BJ (cell line): ENCODE results near the gene TNS3. TPM values are rescaled to one million over a fixed set of nuclear protein-coding genes. Genes with fewer than 3 reads are reported as not detected.
"Not testable (repeated sequence)": the region's sequence is repeated elsewhere in the genome, so short reads cannot be mapped to it uniquely, and the experiment has no call there.

ENCODE experiments used
- CTCF ChIA-PET: fragments of 350-600 bp; formaldehyde crosslinking; extraction: SDS; loops from one replicate; lab custom pipeline; 2021; ENCODE audit warnings: antibody characterized with exemption, inconsistent platforms; lab: Yijun Ruan, JAX
- POLR2A ChIA-PET: fragments of 300-600 bp; sonication (Branson Sonifier 250); formaldehyde crosslinking; extraction: SDS; loops from one replicate; lab custom pipeline; 2021; ENCODE audit warnings: antibody characterized with exemption; lab: Charles Lee
- DNase-seq: peaks from one replicate; pipeline ENCODE4 v3.0.0-alpha.2; 2011; ENCODE audit warnings: low read depth
- H3K27me3 ChIP-seq: 2 replicates; pipeline ENCODE4 v1.6.0; 2011; ENCODE audit warnings: low read length; ENCODE audit not compliant: control insufficient read depth, insufficient read depth
- H3K36me3 ChIP-seq: 2 replicates; pipeline ENCODE4 v1.5.1; 2011; ENCODE audit warnings: low read length; ENCODE audit not compliant: control insufficient read depth, insufficient read depth
- H3K4me3 ChIP-seq: 2 replicates; pipeline ENCODE4 v1.5.1; 2011; ENCODE audit warnings: low read depth, mild to moderate bottlenecking, control low read depth, low read length
- polyA plus RNA-seq: library from polyadenylated mRNA; depleted of rRNA; stranded (reverse); fragments of >200 nt; gene quantifications from 2 replicates; pipeline ENCODE4 v1.2.3, GENCODE V29; 2011
- TF ChIP-seq, protein P1 (sequence below): IDR thresholded peaks from 2 replicates; pipeline ENCODE4 v1.5.1; 2011; ENCODE audit warnings: low read depth, mild to moderate bottlenecking, control low read depth, inconsistent platforms, low read length, moderate library complexity; ENCODE audit not compliant: insufficient read depth

Gene TNS3
- polyA plus RNA-seq, 1 experiment: 126 TPM

DNA sequence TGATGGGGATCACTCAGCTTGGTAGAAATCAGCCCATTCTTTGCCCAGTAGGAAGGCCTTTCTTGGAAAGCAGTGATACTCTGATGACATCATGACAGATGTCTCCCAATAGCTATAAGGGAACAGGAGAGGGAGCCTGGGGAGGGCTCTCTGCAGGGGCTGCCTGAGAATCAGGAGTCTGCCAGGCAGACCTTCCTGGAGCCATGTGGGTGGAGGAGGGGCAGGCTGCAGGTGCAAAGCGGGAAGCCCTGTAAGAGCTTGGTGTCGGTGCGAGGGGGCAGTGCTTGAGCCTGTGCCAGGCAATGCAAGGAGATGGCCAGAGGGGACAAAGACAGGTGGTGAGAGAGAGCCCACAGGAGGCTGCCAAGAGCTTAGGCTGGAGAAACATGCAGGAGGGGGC lies 5.0 kb upstream of the TNS3 start:
- ChIA-PET CTCF (interaction anchor here (1.0 kb wide), 1 partner anchor 13 kb away, joined by 4 read pairs; no protein-coding TSS in a partner anchor), POLR2A (interaction anchor here (0.6 kb wide), 1 partner anchor 215 kb away, joined by 3 read pairs; no protein-coding TSS in a partner anchor)
- H3K4me3 ChIP-seq: no peak overlapping the region
- H3K36me3 ChIP-seq: no peaks in the 10 kb centered on the region
- H3K27me3 ChIP-seq: no peaks in the 10 kb centered on the region
- TF ChIP-seq, protein P1, sequence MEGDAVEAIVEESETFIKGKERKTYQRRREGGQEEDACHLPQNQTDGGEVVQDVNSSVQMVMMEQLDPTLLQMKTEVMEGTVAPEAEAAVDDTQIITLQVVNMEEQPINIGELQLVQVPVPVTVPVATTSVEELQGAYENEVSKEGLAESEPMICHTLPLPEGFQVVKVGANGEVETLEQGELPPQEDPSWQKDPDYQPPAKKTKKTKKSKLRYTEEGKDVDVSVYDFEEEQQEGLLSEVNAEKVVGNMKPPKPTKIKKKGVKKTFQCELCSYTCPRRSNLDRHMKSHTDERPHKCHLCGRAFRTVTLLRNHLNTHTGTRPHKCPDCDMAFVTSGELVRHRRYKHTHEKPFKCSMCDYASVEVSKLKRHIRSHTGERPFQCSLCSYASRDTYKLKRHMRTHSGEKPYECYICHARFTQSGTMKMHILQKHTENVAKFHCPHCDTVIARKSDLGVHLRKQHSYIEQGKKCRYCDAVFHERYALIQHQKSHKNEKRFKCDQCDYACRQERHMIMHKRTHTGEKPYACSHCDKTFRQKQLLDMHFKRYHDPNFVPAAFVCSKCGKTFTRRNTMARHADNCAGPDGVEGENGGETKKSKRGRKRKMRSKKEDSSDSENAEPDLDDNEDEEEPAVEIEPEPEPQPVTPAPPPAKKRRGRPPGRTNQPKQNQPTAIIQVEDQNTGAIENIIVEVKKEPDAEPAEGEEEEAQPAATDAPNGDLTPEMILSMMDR: no peak
- no peak for DNase-seq

DNA sequence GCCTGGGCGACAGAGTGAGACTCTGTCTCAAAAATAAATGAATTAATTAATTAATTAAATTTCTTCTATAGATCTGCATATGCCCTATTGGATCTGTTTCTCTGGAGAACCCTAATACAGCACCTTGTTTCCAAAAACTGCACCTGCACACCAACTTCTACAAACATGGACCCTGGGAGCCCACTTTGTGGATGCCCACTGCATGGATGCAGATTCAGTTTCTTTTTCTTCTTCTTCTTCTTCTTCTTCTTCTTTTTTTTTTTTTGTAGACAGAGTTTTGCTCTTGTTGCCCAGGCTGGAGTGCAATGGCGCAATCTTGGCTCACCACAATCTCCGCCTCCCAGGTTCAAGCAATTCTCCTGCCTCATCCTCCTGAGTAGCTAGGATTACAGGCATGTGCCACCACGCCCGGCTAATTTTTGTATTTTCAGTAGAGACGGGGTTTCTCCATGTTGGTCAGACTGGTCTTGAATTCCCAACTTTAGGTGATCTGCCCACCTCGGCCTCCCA lies 4.3 kb upstream of the TNS3 start:
- DNase-seq, H3K4me3 ChIP-seq, H3K36me3 ChIP-seq, H3K27me3 ChIP-seq, POLR2A ChIA-PET: not testable (repeated sequence)
- CTCF ChIA-PET: interaction anchor here (0.6 kb wide), 1 partner anchor 17 kb away, joined by 3 read pairs; no protein-coding TSS in a partner anchor

DNA sequence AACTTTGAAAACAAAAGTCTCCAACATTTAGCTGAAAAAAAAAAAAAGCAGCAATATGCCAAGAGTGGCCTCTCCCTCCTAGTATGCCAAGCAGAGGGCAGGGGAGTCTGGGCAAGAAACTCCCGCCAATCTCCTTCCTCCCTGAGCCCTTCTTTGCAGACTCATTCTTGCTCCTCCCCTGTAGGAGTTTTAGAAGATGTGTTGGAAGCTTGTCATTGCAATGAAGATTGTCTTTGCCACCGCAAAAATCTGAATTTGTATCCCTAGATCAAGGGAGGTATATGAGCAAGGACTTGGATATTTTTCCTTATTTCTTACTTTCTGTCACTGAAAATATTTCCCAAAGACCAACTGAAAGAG lies 2.6 kb upstream of the TNS3 start:
- ChIA-PET POLR2A (interaction anchor here (0.6 kb wide), 1 partner anchor 82 kb away, joined by 3 read pairs; no protein-coding TSS in a partner anchor), CTCF (interaction anchor here (0.7 to 1.3 kb wide), 3 partner anchors 25 to 178 kb away, joined by 3 to 4 read pairs (median 3); no protein-coding TSS in a partner anchor)
- Histone ChIP-seq H3K27me3 (no peaks in the 10 kb centered on the region), H3K4me3 (no peak overlapping the region), H3K36me3 (peaks cover 1% of the 10 kb centered on the region; the same call in 1 of the 2 replicates)
- no peak for DNase-seq
- TF ChIP-seq, protein P1: no peak

DNA sequence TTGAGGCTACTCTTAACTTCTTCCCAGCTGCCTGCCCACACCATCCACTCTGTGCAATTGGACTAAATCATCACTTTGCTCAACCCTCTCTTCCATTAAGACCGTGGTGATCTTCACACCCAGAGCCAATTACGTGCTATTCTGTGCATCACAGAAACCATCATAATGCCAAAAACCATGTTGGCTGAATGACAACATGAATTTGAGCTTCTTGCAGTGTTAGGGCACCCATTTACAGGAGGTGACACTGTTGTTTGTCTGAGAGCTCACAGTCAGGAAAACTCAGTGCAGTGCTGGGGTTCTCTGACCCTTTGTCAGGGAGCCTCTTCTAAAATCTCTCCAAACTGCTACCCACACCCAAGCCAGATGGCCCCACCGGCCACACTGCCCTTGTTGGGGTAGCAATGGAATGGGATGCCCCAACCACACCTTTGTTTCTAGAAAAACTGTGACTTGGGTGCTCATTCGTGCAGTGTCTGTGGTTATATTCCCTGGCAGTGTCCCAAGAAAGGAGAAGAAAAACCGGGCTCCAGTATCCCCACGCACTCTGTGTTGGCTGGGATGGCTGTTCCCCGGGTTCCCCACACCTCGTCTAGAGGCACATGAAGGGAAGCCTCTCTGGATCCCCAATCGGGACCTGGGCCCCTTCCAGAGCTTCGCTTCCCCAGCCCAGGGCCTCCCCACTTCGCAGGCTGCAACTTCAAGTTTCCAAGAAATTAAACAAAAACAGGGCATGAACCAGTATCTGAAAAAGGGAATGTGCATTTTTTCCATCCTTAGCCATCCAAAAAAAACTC lies 2.0 kb upstream of the TNS3 start:
- ChIA-PET CTCF (interaction anchor here (0.6 to 1.7 kb wide), 6 partner anchors 26 to 201 kb away, joined by 3 to 7 read pairs (median 3); no protein-coding TSS in a partner anchor), POLR2A (interaction anchor here (0.6 kb wide), 1 partner anchor 82 kb away, joined by 3 read pairs; no protein-coding TSS in a partner anchor)
- TF ChIP-seq, protein P1: no peak
- no peak overlapping the region for H3K4me3 ChIP-seq
- DNase-seq: no peak
- H3K36me3 ChIP-seq: peaks cover 7% of the 10 kb centered on the region
- no peaks in the 10 kb centered on the region for H3K27me3 ChIP-seq

DNA sequence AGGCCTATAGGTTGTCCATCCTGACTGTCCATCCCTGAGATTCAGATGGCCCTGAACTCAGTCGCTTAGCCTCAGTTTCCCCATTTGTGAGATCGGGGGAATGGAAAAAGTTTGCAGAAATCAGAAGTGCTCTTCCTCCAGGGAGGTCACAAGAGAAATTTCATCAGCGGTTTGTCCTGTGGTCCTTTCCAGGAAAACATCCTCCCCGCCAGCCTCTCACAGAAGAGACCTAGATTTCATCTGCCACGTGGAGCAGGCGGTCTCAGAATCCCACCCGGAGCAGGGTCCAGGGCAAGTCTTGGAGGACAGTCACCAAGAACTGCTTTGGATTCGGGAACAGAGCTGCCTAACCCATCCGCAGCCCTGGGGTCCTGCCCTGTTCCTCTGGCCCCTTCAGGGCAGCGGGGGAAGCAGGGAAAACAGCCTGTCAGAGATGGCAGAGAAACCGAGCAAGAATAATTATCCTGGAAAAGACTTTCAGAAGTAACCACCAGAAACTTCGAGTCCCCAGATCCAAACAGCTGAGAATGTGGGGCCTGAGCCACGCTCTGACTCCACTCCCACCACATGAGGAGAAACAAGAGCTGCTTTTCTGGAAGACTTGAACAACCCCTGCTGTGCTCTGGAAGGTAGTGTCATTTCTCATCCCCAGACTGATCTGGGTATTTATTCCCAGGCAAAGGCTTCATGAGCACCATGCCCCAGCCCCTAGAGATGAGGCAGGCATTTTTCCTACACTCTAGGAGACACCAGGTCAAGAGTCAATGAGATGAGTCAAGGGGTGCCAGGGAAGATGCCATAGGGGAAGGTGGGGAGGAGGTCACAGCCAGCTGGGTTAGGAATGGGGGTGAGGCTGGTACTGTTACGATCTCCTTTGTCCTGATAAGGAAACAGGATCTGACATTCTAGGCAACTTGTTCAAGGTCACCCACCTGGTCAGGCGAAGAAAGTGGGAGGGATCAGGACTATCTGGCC lies 1.1 kb upstream of the TNS3 start:
- ChIA-PET POLR2A (interaction anchor here (1.0 kb wide), 1 partner anchor 18 kb away, joined by 4 read pairs; no protein-coding TSS in a partner anchor), CTCF (interaction anchor here (0.6 to 2.0 kb wide), 7 partner anchors 18 to 235 kb away, joined by 3 to 8 read pairs (median 4); no protein-coding TSS in a partner anchor)
- no peaks in the 10 kb centered on the region for H3K27me3 ChIP-seq
- no peak overlapping the region for H3K4me3 ChIP-seq
- DNase-seq: no peak
- H3K36me3 ChIP-seq: peaks cover 7% of the 10 kb centered on the region
- TF ChIP-seq, protein P1: no peak
